Spleen (tissue), 11 donors: ENCODE measurements around the gene UBN1. TPM values are rescaled to one million over a fixed set of nuclear protein-coding genes. Genes with fewer than 3 reads are reported as not detected.

Source experiments
- DNase-seq: peaks from one replicate; pipeline ENCODE4 v3.0.0-alpha.2; 2020
- H3K27ac ChIP-seq, 8 donors: fragments of 200-600 bp; sonication (generic) in 7 of 8; 1 replicate in 4 of 8; 2 replicates in 4 of 8; pipeline versions ENCODE4 v1.5.0 to v1.8.0; 2016 to 2021; ENCODE audit warnings: inconsistent platforms in 4 of 8, mild to moderate bottlenecking in 4 of 8, moderate library complexity in 1 of 8
- H3K27me3 ChIP-seq, 7 donors: fragments of 200-600 bp; sonication (generic) in 6 of 7; replicated peaks in 1 of 7; 1 replicate in 4 of 7; 2 replicates in 3 of 7; pipeline versions ENCODE4 v1.5.0 to v1.8.0; 2016 to 2021; ENCODE audit warnings: inconsistent platforms in 3 of 7, mild to moderate bottlenecking in 1 of 7
- H3K36me3 ChIP-seq, 6 donors: fragments of 200-600 bp; sonication (generic) in 5 of 6; 1 replicate in 4 of 6; 2 replicates in 2 of 6; pipeline versions ENCODE4 v1.5.0 to v1.8.0; 2016 to 2021; ENCODE audit warnings: inconsistent platforms in 2 of 6
- H3K4me1 ChIP-seq, 6 donors: fragments of 200-600 bp; sonication (generic) in 5 of 6; 1 replicate in 3 of 6; 2 replicates in 3 of 6; pipeline versions ENCODE4 v1.5.0 to v1.8.0; 2016 to 2021; ENCODE audit warnings: inconsistent platforms in 3 of 6
- H3K4me3 ChIP-seq, 8 donors: fragments of 200-600 bp; sonication (generic) in 7 of 8; 1 replicate in 4 of 8; 2 replicates in 4 of 8; pipeline versions ENCODE4 v1.5.0 to v1.8.0; 2016 to 2021; ENCODE audit warnings: inconsistent platforms in 4 of 8, mild to moderate bottlenecking in 4 of 8, moderate library complexity in 2 of 8
- H3K9me3 ChIP-seq, 8 donors: fragments of 200-600 bp; sonication (generic) in 7 of 8; 1 replicate in 4 of 8; 2 replicates in 4 of 8; pipeline versions ENCODE4 v1.5.0 to v1.8.0; 2016 to 2021; ENCODE audit warnings: inconsistent platforms in 4 of 8
- CTCF ChIP-seq, 11 experiments: fragments of 200-600 bp in 7 of 11; fragments of 450-650 bp in 4 of 11; sonication (generic) in 4 of 11; IDR thresholded peaks in 8 of 11; conservative IDR thresholded peaks in 3 of 11; 1 replicate in 7 of 11; 2 replicates in 4 of 11; pipeline versions ENCODE4 v1.4.0 to v1.8.0; 2016 to 2021; ENCODE audit warnings: antibody characterized with exemption in 11 of 11, inconsistent platforms in 4 of 11, mild to moderate bottlenecking in 1 of 11
- POLR2A ChIP-seq, 3 donors: fragments of 450-650 bp; IDR thresholded peaks; one replicate each; pipeline ENCODE4 v1.5.1; 2017; ENCODE audit warnings: antibody characterized with exemption in 3 of 3, mild to moderate bottlenecking in 1 of 3
- POLR2AphosphoS5 ChIP-seq, 3 donors: sonication (generic); formaldehyde crosslinking; IDR thresholded peaks; one replicate each; pipeline ENCODE4 v1.5.1; 2017; ENCODE audit warnings: antibody characterized with exemption in 3 of 3
- WGBS, 5 donors: extraction: QIAGEN DNeasy Blood & Tissue Kit in 3 of 5; methylation state at CpG; one replicate each; pipeline versions ENCODE4 v1.1.5 to v1.1.7; 2013 to 2018; 5-methylcytosine and 5-hydroxymethylcytosine counted together
- intact Hi-C: fragments of 100-400 bp; cut with DNase I; formaldehyde crosslinking; loops from one replicate; pipeline ENCODE4 v1.15.0; 2023; ENCODE audit warnings: low total_unique reads
- polyA plus RNA-seq, 3 donors: library from polyadenylated mRNA; stranded (reverse); fragments of 200-250 nt; gene quantifications; one replicate each; pipeline ENCODE4 v1.2.1, GENCODE V29; 2013
- total RNA-seq, 7 donors: library from RNA; depleted of rRNA in 3 of 7; stranded (reverse); fragments of >200 nt in 3 of 7; fragmentation: NEBNext Ultra II Directional in 4 of 7; extraction: Animal tissue kit (Norgen Biotek cat#: 25700) in 4 of 7; gene quantifications; one replicate each; pipeline versions ENCODE4 v1.1.0 to v1.2.1, GENCODE V29; 2016 to 2021
- donor health status: healthy with polysubstance abuse.
- donor health status: DM: no; HTN: no; CAD: no; lungs with moderate emphysema.
- donor health status: DM: no; HTN: no; CAD: no.
- donor health status: Bipolar disorder and iron deficiency.
- donor health status: healthy.
- donor health status: DM: no; HTN: no; CAD: no.
- donor health status: DM: yes; HTN: yes; CAD: no.

UBN1 gene
- total and polyA plus RNA-seq, 10 donors, result 4.8 to 69.4 (median 52.2) TPM

- Histone ChIP-seq H3K36me3 (peaks cover 0 to 64% (median 49%) of the 10 kb centered on the region in 6 donors), H3K9me3 (no peaks in the 10 kb centered on the region), H3K27ac (peak overlapping the region in 4 of 8 donors; percentile 91 to 95 (median 92)), H3K4me1 (peaks cover 19 to 42% (median 33%) of the 10 kb centered on the region in 6 donors), H3K4me3 (no peak overlapping the region), H3K27me3 (no peaks in the 10 kb centered on the region)
- TF ChIP-seq POLR2A (IDR thresholded peaks at IDR 0.05) (no peak), POLR2AphosphoS5 (IDR thresholded peaks at IDR 0.05) (peak in 1 of 3 donors; percentile 52)
- no peak for DNase-seq
- WGBS, 5 donors, result 85 to 90% (median 88%) methylated on average over 26 of the region's 26 CpGs
- intact Hi-C loops, result loop anchor here (5.0 kb wide), 1 partner anchor 37 kb away; the partner anchor contains the start of gene ZNF500
These were observed 43.2 kb upstream of the UBN1 start for GRCh38 chr16:4803898-4804762.

GRCh38 chr16:4805231-4805630 lies 42.0 kb upstream of the UBN1 start:
- 85 to 95% (median 92%) methylated on average over 11 of the region's 11 CpGs for WGBS, 5 donors
- H3K4me1 ChIP-seq, result peaks cover 19 to 37% (median 28%) of the 10 kb centered on the region in 6 donors
- peaks cover 0 to 64% (median 59%) of the 10 kb centered on the region in 6 donors for H3K36me3 ChIP-seq
- no peak for DNase-seq
- H3K27me3 ChIP-seq, result no peaks in the 10 kb centered on the region
- no peak overlapping the region for H3K4me3 ChIP-seq
- intact Hi-C loops, result no loop called here
- no peaks in the 10 kb centered on the region for H3K9me3 ChIP-seq
- H3K27ac ChIP-seq, result peak overlapping the region in 1 of 8 donors; percentile 92
- TF ChIP-seq POLR2AphosphoS5 (IDR thresholded peaks at IDR 0.05), result no peak
- TF ChIP-seq CTCF (IDR thresholded peaks at IDR 0.05 in 8 of 11, conservative IDR thresholded peaks at IDR 0.05 in 3 of 11), result no peak
- no peak for TF ChIP-seq POLR2A (IDR thresholded peaks at IDR 0.05)

- TF ChIP-seq POLR2A (IDR thresholded peaks at IDR 0.05), result no peak
- TF ChIP-seq CTCF (IDR thresholded peaks at IDR 0.05 in 8 of 11, conservative IDR thresholded peaks at IDR 0.05 in 3 of 11), result no peak
- TF ChIP-seq POLR2AphosphoS5 (IDR thresholded peaks at IDR 0.05), result no peak
- no peak overlapping the region for H3K27ac ChIP-seq
- H3K36me3 ChIP-seq, result peaks cover 0 to 75% (median 69%) of the 10 kb centered on the region in 6 donors
- WGBS, 5 donors, result 93 to 98% (median 95%) methylated on average over 6 of the region's 6 CpGs
- intact Hi-C loops, result no loop called here
- H3K4me3 ChIP-seq, result no peak overlapping the region
- DNase-seq, result no peak
- peaks cover 11 to 27% (median 17%) of the 10 kb centered on the region in 6 donors for H3K4me1 ChIP-seq
- no peaks in the 10 kb centered on the region for H3K9me3 ChIP-seq
- no peaks in the 10 kb centered on the region for H3K27me3 ChIP-seq
These were observed 41.0 kb upstream of the UBN1 start for GRCh38 chr16:4806280-4806679.

- Histone ChIP-seq H3K4me1 (no peaks in the 10 kb centered on the region), H3K27ac (no peak overlapping the region), H3K36me3 (peaks cover 0 to 100% (median 96%) of the 10 kb centered on the region in 6 donors), H3K27me3 (no peaks in the 10 kb centered on the region), H3K4me3 (no peak overlapping the region), H3K9me3 (no peaks in the 10 kb centered on the region)
- no peak for DNase-seq
- intact Hi-C loops, result no loop called here
- WGBS, 5 donors, result 88 to 98% (median 96%) methylated on average over 3 of the region's 3 CpGs
- TF ChIP-seq CTCF (IDR thresholded peaks at IDR 0.05 in 8 of 11, conservative IDR thresholded peaks at IDR 0.05 in 3 of 11) (no peak), POLR2A (IDR thresholded peaks at IDR 0.05) (no peak), POLR2AphosphoS5 (IDR thresholded peaks at IDR 0.05) (no peak)
These were observed 36.0 kb upstream of the UBN1 start for GRCh38 chr16:4811242-4811641.
